Astrocyte of the spinal cord (primary cell): Measurements from ENCODE around the gene TPM2.

ENCODE experiments used
- DNase-seq: peaks from one replicate; pipeline ENCODE4 v3.0.0; 2011; ENCODE audit warnings: low read depth, low spot score
- H3K4me3 ChIP-seq: 2 replicates; pipeline ENCODE4 v1.5.1; 2011; ENCODE audit warnings: low read depth, mild to moderate bottlenecking, low read length, moderate library complexity
- CTCF ChIP-seq: IDR thresholded peaks from 2 replicates; pipeline ENCODE4 v1.5.1; 2012; ENCODE audit warnings: low read depth, mild to moderate bottlenecking, low read length, inconsistent platforms
- in situ Hi-C: cut with HindIII; loops from 2 replicates; pipeline ENCODE4 v1.10.0; 2017; ENCODE audit warnings: low sequenced_read_pairs

TPM2 gene

GRCh38 chr9:35705836-35706430 is 16.2 kb upstream of the TPM2 start:
- no peak for TF ChIP-seq CTCF
- no peak overlapping the region for H3K4me3 ChIP-seq
- in situ Hi-C loops: no loop called here
- DNase-seq: no peak

- in situ Hi-C loops: no loop called here
- DNase-seq: no peak
- H3K4me3 ChIP-seq: no peak overlapping the region
- TF ChIP-seq CTCF: no peak
Observed at GRCh38 chr9:35705372-35705771, 15.6 kb upstream of the TPM2 start.

GRCh38 chr9:35703906-35704672 is 14.4 kb upstream of the TPM2 start:
- DNase-seq: no peak
- no peak for TF ChIP-seq CTCF
- in situ Hi-C loops: no loop called here
- no peak overlapping the region for H3K4me3 ChIP-seq

- TF ChIP-seq CTCF: no peak
- H3K4me3 ChIP-seq: no peak overlapping the region
- in situ Hi-C loops: no loop called here
- DNase-seq: no peak
Observed at GRCh38 chr9:35702696-35703095, 13.0 kb upstream of the TPM2 start.

- in situ Hi-C loops: no loop called here
- no peak for DNase-seq
- TF ChIP-seq CTCF: no peak
- no peak overlapping the region for H3K4me3 ChIP-seq
Observed at GRCh38 chr9:35700942-35701341, 11.2 kb upstream of the TPM2 start.

GRCh38 chr9:35700031-35700430 is 10.3 kb upstream of the TPM2 start:
- no peak for TF ChIP-seq CTCF
- in situ Hi-C loops: no loop called here
- no peak for DNase-seq
- H3K4me3 ChIP-seq: no peak overlapping the region
